ENCODE data around the gene RGS19. TPM values are rescaled to one million over a fixed set of nuclear protein-coding genes. Genes with fewer than 3 reads are reported as not detected.

The RGS19 gene
- total RNA-seq, 8 experiments from 2014 or later: 0.92 to 8.8 (median 3.3) TPM

DNA sequence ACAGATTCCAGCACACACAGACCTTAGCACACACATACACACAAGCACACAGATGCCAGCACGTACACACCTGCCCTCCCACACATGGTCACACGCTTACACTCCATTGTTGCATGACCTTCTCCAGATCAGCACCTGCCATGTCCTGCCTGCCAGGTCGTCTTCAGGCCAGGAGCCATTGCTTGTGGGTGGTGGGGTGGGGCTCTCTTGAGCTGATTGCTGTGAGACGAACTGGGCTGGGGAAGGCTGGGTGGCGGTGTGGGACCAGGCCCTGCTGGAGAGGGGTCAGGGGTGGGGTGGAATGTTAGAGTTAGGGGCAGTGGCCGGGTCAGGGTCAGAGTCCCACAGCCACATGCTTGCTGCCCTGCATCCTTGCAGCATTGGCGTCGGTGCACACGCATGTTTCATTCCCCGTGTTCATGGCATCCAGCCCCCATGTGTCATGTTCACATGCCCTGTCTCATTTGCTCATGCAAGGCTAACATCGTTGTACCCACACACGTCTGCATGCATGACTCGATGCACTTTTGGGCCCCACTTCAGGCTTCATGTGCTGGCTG, 34.6 kb upstream of the RGS19 start:
- in situ Hi-C loops (cut with MboI; ENCODE audit: low pct_unique_long_range_greater_than_20kb in 2 of 9, low sequenced_read_pairs in 9 of 9, unreplicated experiment in 9 of 9): no loop called here
- Histone ChIP-seq H3K27ac (no peak overlapping the region), H3K4me3 (no peak overlapping the region), H3K4me1 (replicated peaks in 1 of 2) (peaks cover 41 to 45% of the 10 kb centered on the region in 2 donors)
- no peak for ATAC-seq (replicated peaks in 6 of 8)
- 31 to 80% methylated on average over 1 to 4 of the region's 13 CpGs; no CpG with 5 or more reads in 8 of the 10 experiments for WGBS, 10 experiments

DNA sequence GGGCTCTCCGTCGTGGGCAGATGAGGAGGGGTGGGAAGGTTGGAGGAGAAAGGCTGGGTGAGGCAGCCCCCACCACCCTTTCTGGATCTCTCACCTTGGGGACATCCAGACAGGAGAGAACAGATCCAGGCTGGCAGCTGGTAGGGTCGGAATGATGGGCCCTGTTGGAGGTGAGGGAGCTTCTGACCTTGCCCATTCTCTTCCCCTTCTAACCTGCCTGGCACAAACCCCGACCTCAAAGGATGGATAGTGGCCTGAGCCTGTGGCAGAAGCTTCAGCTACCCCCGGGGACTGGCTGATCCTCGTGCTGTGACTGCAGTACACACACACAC, 34.1 kb upstream of the RGS19 start:
- in situ Hi-C loops (cut with MboI; ENCODE audit: low pct_unique_long_range_greater_than_20kb in 2 of 9, low sequenced_read_pairs in 9 of 9, unreplicated experiment in 9 of 9): no loop called here
- Histone ChIP-seq H3K4me3 (no peak overlapping the region), H3K27ac (no peak overlapping the region), H3K4me1 (replicated peaks in 1 of 2) (peaks cover 41 to 45% of the 10 kb centered on the region in 2 donors)
- ATAC-seq (replicated peaks in 6 of 8): no peak
- WGBS, 10 experiments: 40 to 100% (median 90%) methylated on average over 1 to 2 of the region's 6 CpGs; no CpG with 5 or more reads in 7 of the 10 experiments

DNA sequence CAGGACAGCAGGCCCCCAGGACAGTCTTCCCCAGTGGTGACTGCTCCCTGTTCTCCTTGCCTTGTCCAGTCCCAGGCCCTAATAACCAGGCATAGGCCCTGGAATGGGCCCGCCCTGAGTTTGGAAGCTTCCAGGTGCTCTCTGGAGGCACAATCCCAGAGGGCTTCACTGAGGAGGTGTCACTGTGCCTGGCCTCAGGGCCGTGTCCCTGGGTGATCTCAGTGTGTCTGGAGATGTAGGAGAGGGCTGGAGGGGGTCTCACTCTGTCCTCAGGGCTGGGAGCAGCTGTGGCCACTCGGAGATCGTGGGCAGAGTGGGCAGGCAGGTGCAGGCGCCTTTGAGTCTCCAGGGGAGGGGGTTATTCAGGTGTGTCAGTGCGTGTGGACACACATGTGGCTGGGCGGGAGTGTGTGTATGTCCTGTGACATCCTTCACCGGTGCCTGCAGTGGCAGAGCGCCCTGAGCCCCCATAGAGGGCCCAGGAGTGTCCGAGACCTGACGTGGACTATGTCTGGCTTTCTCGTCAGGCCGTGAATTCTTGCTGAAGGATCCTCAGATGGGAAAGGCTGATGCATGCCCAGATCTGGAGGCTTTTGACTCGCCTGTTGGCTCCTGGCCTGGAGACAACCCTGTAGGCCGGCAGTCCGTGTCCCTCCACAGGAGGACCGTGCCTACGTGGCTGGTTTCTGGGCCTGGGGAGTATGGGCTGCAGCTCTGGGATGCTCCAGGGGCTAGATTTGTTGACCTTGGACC, 33.5 kb upstream of the RGS19 start:
- WGBS, 10 experiments: 20 to 100% (median 40%) methylated on average over 1 to 10 of the region's 18 CpGs; no CpG with 5 or more reads in 5 of the 10 experiments
- Histone ChIP-seq H3K4me3 (no peak overlapping the region), H3K4me1 (replicated peaks in 1 of 2) (peaks cover 41 to 49% of the 10 kb centered on the region in 2 donors), H3K27ac (peak overlapping the region; percentile 39 to 43)
- in situ Hi-C loops (cut with MboI; ENCODE audit: low pct_unique_long_range_greater_than_20kb in 2 of 9, low sequenced_read_pairs in 9 of 9, unreplicated experiment in 9 of 9): no loop called here
- ATAC-seq (replicated peaks in 6 of 8): no peak

DNA sequence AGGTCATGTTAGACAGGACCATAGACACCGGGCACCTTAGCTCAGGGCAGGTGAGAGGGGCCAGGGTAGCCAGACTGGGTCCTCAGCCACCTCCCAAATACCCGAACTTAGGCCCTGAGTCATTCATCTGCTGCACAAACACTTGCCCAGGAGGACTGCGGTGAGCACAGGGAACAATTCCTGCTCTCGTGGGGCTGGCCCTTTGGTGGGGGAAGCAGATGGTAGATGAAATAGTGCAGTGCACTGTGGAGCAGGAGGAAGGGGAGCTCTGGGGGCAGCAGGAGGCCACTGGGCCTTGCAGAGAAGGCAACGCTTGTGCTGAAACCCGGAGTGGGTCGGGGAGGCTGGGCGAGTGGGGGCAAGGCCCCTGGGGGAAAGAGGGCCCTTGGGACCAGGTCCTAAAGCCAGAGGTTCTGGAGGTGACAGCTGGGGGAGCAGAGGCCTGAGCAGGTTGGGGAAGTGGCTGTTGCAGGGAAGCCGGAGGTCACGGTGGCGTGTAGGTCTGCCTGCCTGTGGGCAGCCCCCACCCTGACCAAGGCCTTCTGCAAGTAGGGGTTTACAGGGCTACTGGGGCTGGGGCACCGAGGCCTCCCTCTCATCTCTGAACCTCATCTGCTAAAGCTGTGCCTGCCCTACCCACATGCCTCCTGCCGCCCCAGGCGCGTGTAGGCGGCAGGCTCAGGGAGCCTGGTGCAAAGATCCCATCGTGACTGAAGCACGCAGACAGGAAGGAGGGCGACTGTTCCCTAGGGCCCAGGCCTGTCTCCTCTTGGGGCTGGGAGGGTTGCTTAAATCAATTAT, 32.7 kb upstream of the RGS19 start:
- peaks cover 49 to 57% of the 10 kb centered on the region in 2 donors for H3K4me1 ChIP-seq (replicated peaks in 1 of 2)
- no peak for ATAC-seq (replicated peaks in 6 of 8)
- WGBS, 10 experiments: 61 to 100% (median 86%) methylated on average over 1 to 9 of the region's 19 CpGs; no CpG with 5 or more reads in 6 of the 10 experiments
- H3K27ac ChIP-seq: peak overlapping the region; percentile 31 to 43
- no peak overlapping the region for H3K4me3 ChIP-seq
- in situ Hi-C loops (cut with MboI; ENCODE audit: low pct_unique_long_range_greater_than_20kb in 2 of 9, low sequenced_read_pairs in 9 of 9, unreplicated experiment in 9 of 9): no loop called here

DNA sequence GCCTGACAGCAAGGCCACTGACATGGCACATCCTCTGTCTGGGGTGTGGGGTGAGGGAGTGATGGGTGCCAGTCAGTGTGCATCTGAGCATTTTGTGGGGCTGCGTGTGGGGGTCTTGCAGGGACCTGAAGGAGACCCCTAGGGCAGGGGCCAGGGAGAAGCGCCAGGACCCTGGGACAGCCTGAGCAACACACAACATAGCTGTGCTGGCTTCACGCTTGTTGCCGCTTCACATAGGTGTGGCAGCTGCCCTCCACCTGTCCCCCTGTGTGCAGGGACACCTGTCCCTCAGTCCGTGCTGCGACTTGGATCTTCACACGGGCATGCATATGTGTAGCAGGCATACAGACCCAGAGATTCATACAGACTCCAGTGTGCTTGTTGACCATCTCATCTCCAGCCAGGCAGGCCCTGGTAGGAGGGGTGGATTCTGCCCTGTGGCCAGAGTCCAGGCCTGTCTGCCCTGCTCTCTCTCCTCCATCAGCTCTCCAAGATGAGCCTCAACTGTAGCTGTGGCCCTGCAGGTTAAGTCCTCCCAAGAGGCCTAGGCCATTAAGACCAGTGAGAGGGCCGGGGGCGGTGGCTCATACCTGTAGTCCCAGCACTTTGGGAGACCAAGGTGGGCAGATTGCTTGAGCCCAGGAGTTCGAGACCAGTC, 31.2 kb upstream of the RGS19 start:
- Histone ChIP-seq H3K27ac (no peak overlapping the region), H3K4me1 (replicated peaks in 1 of 2) (peaks cover 47 to 57% of the 10 kb centered on the region in 2 donors), H3K4me3 (no peak overlapping the region)
- ATAC-seq (replicated peaks in 6 of 8): no peak
- WGBS, 10 experiments: 80 to 100% (median 100%) methylated on average over 1 to 4 of the region's 10 CpGs; no CpG with 5 or more reads in 4 of the 10 experiments
- in situ Hi-C loops (cut with MboI; ENCODE audit: low pct_unique_long_range_greater_than_20kb in 2 of 9, low sequenced_read_pairs in 9 of 9, unreplicated experiment in 9 of 9): no loop called here

DNA sequence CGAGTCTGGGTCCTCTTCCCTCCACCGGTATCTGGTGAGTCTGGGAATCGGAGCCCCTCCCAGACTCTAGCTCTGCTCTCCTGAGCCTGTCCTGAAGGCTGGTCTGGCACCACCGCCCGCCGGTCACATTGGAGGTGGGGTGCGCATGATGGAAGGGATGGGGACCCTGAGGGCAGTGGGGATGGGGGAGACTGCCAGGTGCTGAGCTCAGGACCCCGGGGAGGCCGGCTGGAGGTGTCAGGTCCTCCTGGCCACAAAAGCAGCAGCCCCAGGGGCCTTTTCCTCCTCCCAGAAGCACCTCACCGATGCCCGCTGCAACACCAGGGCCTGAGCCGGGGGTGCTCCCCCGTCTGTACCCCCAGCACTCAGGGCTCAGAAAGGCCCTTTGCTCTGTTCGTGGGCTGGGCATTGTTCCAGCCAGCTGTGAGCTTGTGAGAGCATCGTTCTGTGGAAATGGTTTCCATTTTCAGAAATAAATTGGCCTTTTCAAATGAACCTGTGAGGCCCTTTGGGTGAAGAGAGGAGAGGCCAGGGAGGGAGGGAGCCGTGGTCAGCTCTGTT, 30.6 kb upstream of the RGS19 start:
- ATAC-seq (replicated peaks in 6 of 8): peak in 2 of 8 experiments; percentile 8 to 10
- no peak overlapping the region for H3K4me3 ChIP-seq
- in situ Hi-C loops (cut with MboI; ENCODE audit: low pct_unique_long_range_greater_than_20kb in 2 of 9, low sequenced_read_pairs in 9 of 9, unreplicated experiment in 9 of 9): no loop called here
- peaks cover 42 to 51% of the 10 kb centered on the region in 2 donors for H3K4me1 ChIP-seq (replicated peaks in 1 of 2)
- WGBS, 10 experiments: 30 to 100% (median 76%) methylated on average over 1 to 6 of the region's 16 CpGs; no CpG with 5 or more reads in 5 of the 10 experiments
- H3K27ac ChIP-seq: no peak overlapping the region

DNA sequence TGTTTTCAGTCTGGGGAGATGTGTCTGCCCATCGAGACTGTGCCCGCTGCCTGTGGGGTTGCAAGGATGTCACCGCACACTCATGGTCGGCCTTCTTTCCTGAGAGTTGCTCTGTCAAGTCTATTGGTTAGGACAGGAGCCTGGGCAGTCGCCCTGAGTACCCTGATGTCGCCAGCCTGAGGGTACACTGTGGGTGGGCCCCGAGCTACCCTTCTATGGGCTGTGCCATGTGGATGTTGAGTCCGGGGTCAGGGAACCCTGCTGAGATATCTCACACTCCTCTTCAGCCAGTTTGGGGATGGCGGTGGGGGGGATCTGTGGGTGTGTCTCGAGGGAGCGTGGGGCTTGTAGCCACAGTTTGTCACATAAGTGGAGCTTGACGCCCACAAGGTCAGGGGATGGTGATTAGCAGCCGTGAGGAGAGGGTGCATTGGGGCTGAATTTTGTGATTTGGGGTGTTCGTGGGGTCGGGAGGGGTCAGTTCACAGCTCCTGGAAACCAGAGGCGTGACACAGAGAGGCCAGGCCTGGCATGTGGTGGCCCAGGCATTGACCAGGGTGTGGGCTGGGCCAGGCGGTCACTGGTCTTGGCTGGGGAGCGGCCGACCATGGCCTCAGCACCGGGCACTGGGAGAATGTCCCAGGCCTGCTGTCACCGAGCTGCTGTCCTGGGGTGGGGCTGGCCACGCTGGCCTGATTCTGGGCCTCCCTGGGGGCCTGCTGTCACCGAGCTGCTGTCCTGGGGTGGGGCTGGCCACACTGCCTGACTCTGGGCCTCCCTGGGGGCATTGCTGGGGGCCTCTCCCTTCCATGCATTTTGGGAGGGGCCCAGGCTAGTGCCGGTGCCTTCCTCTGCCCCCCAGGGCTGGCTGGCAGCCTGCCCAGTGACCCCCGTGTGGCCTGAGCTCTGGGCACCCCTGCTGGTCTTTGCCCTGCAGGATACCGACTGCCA, 29.7 kb upstream of the RGS19 start:
- no peak overlapping the region for H3K27ac ChIP-seq

DNA sequence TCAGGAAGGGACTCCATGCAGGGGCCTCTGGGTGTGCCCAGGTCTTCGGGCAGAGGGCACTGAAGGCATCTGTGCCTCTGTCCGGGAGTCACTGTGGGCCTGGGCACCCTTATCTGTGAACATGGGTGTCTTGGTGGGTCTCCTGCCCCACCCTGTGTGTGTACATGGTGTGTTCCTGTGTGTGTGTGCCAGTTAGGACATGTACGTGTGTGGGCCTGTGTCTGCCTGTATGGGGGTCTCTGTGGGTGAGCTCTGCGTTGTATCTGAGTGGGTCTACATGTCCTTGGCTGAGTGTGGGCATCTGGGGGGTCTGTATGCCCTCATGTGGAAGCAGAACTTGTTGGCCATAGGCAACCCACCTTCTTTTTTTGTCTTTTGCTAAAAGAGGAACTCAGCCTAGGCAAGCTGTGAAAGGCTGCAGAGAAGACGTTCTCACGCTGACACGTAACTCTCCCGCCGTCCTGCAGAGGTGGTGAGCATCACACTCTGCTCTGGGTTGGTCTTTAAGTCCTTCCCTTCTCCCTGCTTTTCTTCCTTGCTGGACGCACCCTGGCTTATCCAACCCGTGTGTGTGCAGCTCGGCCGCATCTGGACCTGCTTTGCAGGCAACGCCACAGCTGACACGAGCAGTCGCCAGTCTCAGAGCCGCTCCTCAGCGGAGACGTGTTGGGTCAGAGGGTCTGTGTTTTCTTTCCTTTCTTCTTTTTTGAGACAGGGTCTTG, 28.6 kb upstream of the RGS19 start:
- Histone ChIP-seq H3K4me3 (no peak overlapping the region), H3K4me1 (replicated peaks in 1 of 2) (peaks cover 44 to 47% of the 10 kb centered on the region in 2 donors), H3K27ac (no peak overlapping the region)
- in situ Hi-C loops (cut with MboI; ENCODE audit: low pct_unique_long_range_greater_than_20kb in 2 of 9, low sequenced_read_pairs in 9 of 9, unreplicated experiment in 9 of 9): no loop called here
- ATAC-seq (replicated peaks in 6 of 8): peak in 1 of 8 experiments; percentile 83
- 20 to 100% (median 76%) methylated on average over 1 to 6 of the region's 19 CpGs; no CpG with 5 or more reads in 4 of the 10 experiments for WGBS, 10 experiments

More for the DNA sequence above, 29.7 kb upstream of the RGS19 start:
- H3K4me1 ChIP-seq (replicated peaks in 1 of 2): peaks cover 41 to 50% of the 10 kb centered on the region in 2 donors
- no peak overlapping the region for H3K4me3 ChIP-seq
- in situ Hi-C loops (cut with MboI; ENCODE audit: low pct_unique_long_range_greater_than_20kb in 2 of 9, low sequenced_read_pairs in 9 of 9, unreplicated experiment in 9 of 9): no loop called here
- WGBS, 10 experiments: 80 to 100% (median 90%) methylated on average over 2 to 4 of the region's 26 CpGs; no CpG with 5 or more reads in 7 of the 10 experiments
- peak in 3 of 8 experiments; percentile 19 to 69 (median 52) for ATAC-seq (replicated peaks in 6 of 8)

DNA sequence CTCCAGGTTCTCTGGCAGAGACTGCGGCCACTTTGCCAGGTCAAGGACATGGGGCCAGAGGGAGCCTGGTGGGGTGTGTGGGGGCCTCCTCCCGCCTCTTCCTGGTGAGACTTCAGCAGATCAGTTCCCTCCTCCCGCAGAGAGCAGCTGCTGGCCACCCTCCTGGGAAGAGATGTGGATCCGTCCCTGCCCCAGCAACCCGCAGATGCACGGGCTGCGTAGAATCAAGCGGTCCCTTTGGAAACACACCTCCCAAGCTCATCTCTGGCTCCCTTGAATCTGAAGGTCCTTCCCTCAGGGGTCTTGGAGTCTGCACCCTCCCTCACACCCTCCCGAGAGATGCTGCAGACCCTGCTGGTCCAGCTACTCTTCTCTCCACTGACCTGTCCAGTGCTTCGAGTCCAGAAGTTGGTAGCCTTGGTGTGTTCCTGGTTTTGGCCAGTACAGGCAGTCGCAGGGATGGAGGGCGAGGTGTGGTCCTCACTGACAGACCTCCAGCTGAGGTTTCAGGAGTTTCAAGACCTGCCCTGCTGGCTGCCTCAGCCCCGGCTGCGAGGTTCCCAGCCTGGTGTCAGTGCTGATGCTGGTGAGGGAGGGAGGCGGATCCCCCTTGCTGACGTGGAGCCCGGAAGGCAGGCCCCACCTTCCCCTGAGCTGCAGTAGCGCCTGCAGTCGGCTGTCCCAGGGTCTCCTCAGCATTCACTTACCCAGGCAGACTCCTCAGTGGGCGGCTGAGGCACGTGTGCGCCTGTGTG, 27.8 kb upstream of the RGS19 start, which contains the start of gene NPBWR2:
Gene NPBWR2 (minus strand): TSS at position 585 of the 755 bp plus-strand sequence. CDS start 734 bp downstream, outside the sequence.
- in situ Hi-C loops (cut with MboI; ENCODE audit: low pct_unique_long_range_greater_than_20kb in 2 of 9, low sequenced_read_pairs in 9 of 9, unreplicated experiment in 9 of 9): no loop called here
- Histone ChIP-seq H3K4me1 (replicated peaks in 1 of 2) (peaks cover 42 to 43% of the 10 kb centered on the region in 2 donors), H3K4me3 (peak within 1 kb of the TSS in 1 of 5 donors; percentile 23), H3K27ac (no peak within 1 kb of the TSS)
- ATAC-seq (replicated peaks in 6 of 8): peak; percentile 26 to 78 (median 68)
- 20 to 73% (median 40%) methylated on average over 1 to 7 of the region's 22 CpGs; no CpG with 5 or more reads in 5 of the 10 experiments for WGBS, 10 experiments

DNA sequence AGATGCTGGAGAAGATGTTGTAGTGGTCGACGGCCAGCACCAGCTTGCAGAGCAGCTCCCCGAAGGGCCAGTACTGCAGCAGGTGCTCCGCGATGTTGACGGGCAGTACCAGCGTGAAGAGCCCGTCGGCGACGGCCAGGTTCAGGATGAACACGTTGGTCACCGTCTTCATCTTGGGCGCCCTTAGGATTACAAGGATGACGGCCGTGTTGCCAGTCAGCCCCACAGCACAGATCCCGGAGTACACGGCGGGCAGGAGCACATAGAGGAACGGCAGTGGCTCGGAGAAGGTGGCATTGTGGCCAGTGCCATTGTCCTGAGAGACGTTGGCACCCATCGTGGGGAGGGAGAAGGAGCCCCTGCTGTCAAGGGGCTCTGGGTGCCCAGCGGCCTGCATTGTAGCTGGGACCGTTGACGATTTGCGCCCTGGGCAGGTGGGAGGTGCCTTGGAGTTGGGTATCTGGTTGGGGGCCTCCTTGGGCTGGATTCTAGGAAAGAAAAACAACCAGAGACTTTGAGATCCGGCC, 27.2 kb upstream of the RGS19 start:
- no peak overlapping the region for H3K27ac ChIP-seq

More for the DNA sequence above, 27.2 kb upstream of the RGS19 start:
- in situ Hi-C loops (cut with MboI; ENCODE audit: low pct_unique_long_range_greater_than_20kb in 2 of 9, low sequenced_read_pairs in 9 of 9, unreplicated experiment in 9 of 9): no loop called here
- Histone ChIP-seq H3K4me1 (replicated peaks in 1 of 2) (peaks cover 36% of the 10 kb centered on the region in 2 donors), H3K4me3 (no peak overlapping the region)
- 40 to 100% (median 85%) methylated on average over 1 to 9 of the region's 28 CpGs; no CpG with 5 or more reads in 5 of the 10 experiments for WGBS, 10 experiments
- ATAC-seq (replicated peaks in 6 of 8): no peak
